H9 (cell line): Measurements from ENCODE around the gene TTYH2. TPM values are rescaled to one million over a fixed set of nuclear protein-coding genes. Genes with fewer than 3 reads are reported as not detected.

Source experiments
- DNase-seq: peaks from one replicate; pipeline ENCODE4 v3.0.0-alpha.2; 2017
- H2AFZ ChIP-seq: one replicate; pipeline ENCODE4 v1.6.1; 2013; ENCODE audit warnings: mild to moderate bottlenecking, low read length, control low read depth, moderate library complexity
- H2AK5ac ChIP-seq: 2 replicates; pipeline ENCODE4 v1.6.1; 2013; ENCODE audit warnings: low read length, control low read depth, mixed read lengths; ENCODE audit not compliant: insufficient read length
- H2BK120ac ChIP-seq: one replicate; pipeline ENCODE4 v1.6.1; 2013; ENCODE audit warnings: low read depth, mild to moderate bottlenecking, low read length, control low read depth, inconsistent platforms; ENCODE audit not compliant: poor library complexity, severe bottlenecking
- H2BK12ac ChIP-seq: 2 replicates; pipeline ENCODE4 v1.6.1; 2013; ENCODE audit warnings: low read length, control low read depth, mixed read lengths, low read depth; ENCODE audit not compliant: insufficient read length
- H2BK15ac ChIP-seq: 2 replicates; pipeline ENCODE4 v1.6.1; 2013; ENCODE audit warnings: low read depth, low read length, control low read depth
- H2BK20ac ChIP-seq: one replicate; pipeline ENCODE4 v1.6.1; 2013; ENCODE audit warnings: low read depth, mild to moderate bottlenecking, low read length, control low read depth, inconsistent platforms; ENCODE audit not compliant: poor library complexity, severe bottlenecking
- H2BK5ac ChIP-seq: 2 replicates; pipeline ENCODE4 v1.6.1; 2013; ENCODE audit warnings: low read length, control low read depth, mixed read lengths; ENCODE audit not compliant: insufficient read length
- H3K14ac ChIP-seq: 2 replicates; pipeline ENCODE4 v1.6.1; 2013; ENCODE audit warnings: low read length, control low read depth; ENCODE audit not compliant: insufficient read depth
- H3K18ac ChIP-seq: 2 replicates; pipeline ENCODE4 v1.6.1; 2013; ENCODE audit warnings: low read depth, mild to moderate bottlenecking, mixed read lengths, low read length, control low read depth; ENCODE audit not compliant: insufficient read length
- H3K23ac ChIP-seq: 2 replicates; pipeline ENCODE4 v1.6.1; 2013; ENCODE audit warnings: low read length, control low read depth, mixed read lengths, low read depth; ENCODE audit not compliant: insufficient read length
- H3K23me2 ChIP-seq: 2 replicates; pipeline ENCODE4 v1.6.1; 2013; ENCODE audit warnings: low read depth, mild to moderate bottlenecking, mixed read lengths, low read length, control low read depth; ENCODE audit not compliant: insufficient read length, poor library complexity, severe bottlenecking
- H3K27ac ChIP-seq: 2 replicates; pipeline ENCODE4 v1.5.1; 2013; ENCODE audit warnings: low read length, control low read depth, mixed read lengths, low read depth; ENCODE audit not compliant: insufficient read length
- H3K27me3 ChIP-seq: 2 replicates; pipeline ENCODE4 v1.6.1; 2013; ENCODE audit warnings: low read length, control low read depth, inconsistent platforms; ENCODE audit not compliant: insufficient read depth
- H3K4ac ChIP-seq: 2 replicates; pipeline ENCODE4 v1.6.1; 2013; ENCODE audit warnings: low read depth, mild to moderate bottlenecking, control low read depth, inconsistent platforms, low read length, moderate library complexity
- H3K4me1 ChIP-seq: 2 replicates; pipeline ENCODE4 v1.6.1; 2013; ENCODE audit warnings: low read length, control low read depth, inconsistent platforms; ENCODE audit not compliant: insufficient read depth
- H3K4me2 ChIP-seq: 2 replicates; pipeline ENCODE4 v1.6.1; 2013; ENCODE audit warnings: low read length, control low read depth, mixed read lengths; ENCODE audit not compliant: insufficient read length, insufficient read depth
- H3K56ac ChIP-seq: 2 replicates; pipeline ENCODE4 v1.6.1; 2013; ENCODE audit warnings: low read depth, mild to moderate bottlenecking, mixed read lengths, low read length, control low read depth; ENCODE audit not compliant: insufficient read length
- H3K79me1 ChIP-seq: 2 replicates; pipeline ENCODE4 v1.6.1; 2013; ENCODE audit warnings: low read depth, mild to moderate bottlenecking, moderate library complexity, low read length, control low read depth, inconsistent platforms; ENCODE audit not compliant: insufficient read depth, poor library complexity, severe bottlenecking
- H3K79me2 ChIP-seq: 2 replicates; pipeline ENCODE4 v1.6.1; 2013; ENCODE audit warnings: low read length, control low read depth, inconsistent platforms; ENCODE audit not compliant: insufficient read depth
- H3K9ac ChIP-seq: 2 replicates; pipeline ENCODE4 v1.6.1; 2013; ENCODE audit warnings: low read length, control low read depth, mixed read lengths; ENCODE audit not compliant: insufficient read length; ENCODE audit errors: extremely low read depth
- H3K9me3 ChIP-seq: one replicate; pipeline ENCODE4 v1.6.1; 2013; ENCODE audit warnings: low read depth, low read length, inconsistent platforms; ENCODE audit not compliant: control insufficient read depth
- H3T11ph ChIP-seq: one replicate; pipeline ENCODE4 v1.6.1; 2013; ENCODE audit warnings: mild to moderate bottlenecking, low read length, control low read depth, inconsistent platforms
- H4K20me1 ChIP-seq: one replicate; pipeline ENCODE4 v1.6.1; 2013; ENCODE audit not compliant: control insufficient read depth, insufficient read length, insufficient read depth
- H4K5ac ChIP-seq: 2 replicates; pipeline ENCODE4 v1.6.1; 2013; ENCODE audit warnings: low read depth, mild to moderate bottlenecking, mixed read lengths, low read length, control low read depth; ENCODE audit not compliant: insufficient read length
- H4K8ac ChIP-seq: replicated peaks from 2 replicates; pipeline ENCODE4 v1.6.1; 2013; ENCODE audit warnings: low read length, control low read depth, mixed read lengths, low read depth; ENCODE audit not compliant: insufficient read length
- H4K91ac ChIP-seq: 2 replicates; pipeline ENCODE4 v1.6.1; 2013; ENCODE audit warnings: low read depth, mild to moderate bottlenecking, moderate library complexity, mixed read lengths, low read length, control low read depth; ENCODE audit not compliant: insufficient read length
- H3K27ac Mint-ChIP-seq, 3 experiments: 2 replicates in 2 of 3; 3 replicates in 1 of 3; pipeline ENCODE4 v1.8.0; 2020 to 2021; ENCODE audit warnings: mixed read lengths in 3 of 3, mild to moderate bottlenecking in 1 of 3, moderate library complexity in 1 of 3
- H3K27me3 Mint-ChIP-seq: 2 replicates; pipeline ENCODE4 v1.8.0; 2021; ENCODE audit warnings: low read depth, mild to moderate bottlenecking, moderate library complexity, mixed read lengths
- H3K36me3 Mint-ChIP-seq, 3 experiments: 2 replicates in 2 of 3; 3 replicates in 1 of 3; pipeline ENCODE4 v1.8.0; 2020 to 2021; ENCODE audit warnings: low read depth in 3 of 3, mixed read lengths in 3 of 3; ENCODE audit not compliant: insufficient read depth in 1 of 3
- H3K4me1 Mint-ChIP-seq, 2 experiments: 2 replicates each; pipeline ENCODE4 v1.8.0; 2020; ENCODE audit warnings: mixed read lengths in 2 of 2
- H3K4me3 Mint-ChIP-seq, 2 experiments: 2 replicates in 1 of 2; 3 replicates in 1 of 2; pipeline ENCODE4 v1.8.0; 2020 to 2021; ENCODE audit warnings: mild to moderate bottlenecking in 2 of 2, mixed read lengths in 2 of 2, moderate library complexity in 1 of 2
- H3K9me3 Mint-ChIP-seq, 2 experiments: 2 replicates in 1 of 2; 3 replicates in 1 of 2; pipeline ENCODE4 v1.8.0; 2020; ENCODE audit warnings: mild to moderate bottlenecking in 2 of 2, mixed read lengths in 2 of 2, moderate library complexity in 1 of 2
- WGBS: extraction: QIAGEN DNeasy Blood & Tissue Kit; methylation state at CpG from one replicate; pipeline ENCODE4 v1.1.7; 2013; ENCODE audit warnings: missing lambda C conversion rate, low lambda C conversion rate, mixed read lengths; ENCODE audit not compliant: insufficient read length; ENCODE audit errors: extremely low coverage; 5-methylcytosine and 5-hydroxymethylcytosine counted together
- total RNA-seq: library from RNA; stranded (reverse); gene quantifications from 2 replicates; pipeline ENCODE4 v1.2.1, GENCODE V29; 2021
- TF ChIP-seq, protein P1 (sequence below): fragments of 200-600 bp; sonication (generic); conservative IDR thresholded peaks from 3 replicates; pipeline ENCODE4 v1.8.0; 2021; ENCODE audit warnings: antibody characterized with exemption, mild to moderate bottlenecking

Gene TTYH2
- total RNA-seq, 1 experiment from 2014 or later: 1.6 TPM

DNA sequence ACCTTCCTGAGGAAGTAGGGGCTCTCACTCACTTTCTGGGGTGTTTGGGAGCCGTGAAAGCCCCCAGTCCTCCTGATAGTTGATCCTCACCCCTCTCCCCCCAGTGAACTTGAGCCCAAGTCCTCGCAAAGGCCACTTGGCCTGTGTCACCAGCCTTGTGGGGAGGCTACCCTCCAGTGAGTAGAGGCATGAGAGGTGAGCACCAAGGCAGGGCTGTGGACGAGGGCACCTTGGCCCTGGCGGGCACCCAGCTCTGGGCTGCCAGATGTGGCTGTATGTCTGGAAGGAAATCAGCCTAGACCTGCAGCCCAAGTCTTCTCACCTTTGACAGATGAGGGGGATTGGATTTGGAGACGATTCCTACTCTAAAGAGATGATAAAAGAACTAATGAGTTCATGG, 3.1 kb downstream of the TTYH2 start:
- no peak overlapping the region for H2BK20ac ChIP-seq
- H3K18ac ChIP-seq: no peak overlapping the region
- no peak overlapping the region for H3K4me2 ChIP-seq
- H3K79me1 ChIP-seq: no peaks in the 10 kb centered on the region
- H2AFZ ChIP-seq: no peak overlapping the region
- H2BK5ac ChIP-seq: no peak overlapping the region
- H3K27ac ChIP-seq: no peak overlapping the region
- H3K23me2 ChIP-seq: peaks cover 19% of the 10 kb centered on the region
- peaks cover 3% of the 10 kb centered on the region; the same call in 1 of the 2 replicates for H3K27me3 ChIP-seq
- peaks cover 4% of the 10 kb centered on the region; the same call in 1 of the 2 replicates for H3K4me1 ChIP-seq
- no peak overlapping the region for H4K8ac ChIP-seq
- no peak overlapping the region for H3K56ac ChIP-seq
- H3K27ac Mint-ChIP-seq: no peak overlapping the region; a peak in 1 of 7 replicates
- H3K79me2 ChIP-seq: no peaks in the 10 kb centered on the region
- DNase-seq: no peak
- H3K9me3 Mint-ChIP-seq: no peaks in the 10 kb centered on the region
- H3K9ac ChIP-seq: no peak overlapping the region
- H3K23ac ChIP-seq: no peak overlapping the region
- no peak overlapping the region for H4K91ac ChIP-seq
- H3K4ac ChIP-seq: no peak overlapping the region
- H2BK120ac ChIP-seq: no peak overlapping the region
- no peak overlapping the region for H3T11ph ChIP-seq
- TF ChIP-seq, protein P1, sequence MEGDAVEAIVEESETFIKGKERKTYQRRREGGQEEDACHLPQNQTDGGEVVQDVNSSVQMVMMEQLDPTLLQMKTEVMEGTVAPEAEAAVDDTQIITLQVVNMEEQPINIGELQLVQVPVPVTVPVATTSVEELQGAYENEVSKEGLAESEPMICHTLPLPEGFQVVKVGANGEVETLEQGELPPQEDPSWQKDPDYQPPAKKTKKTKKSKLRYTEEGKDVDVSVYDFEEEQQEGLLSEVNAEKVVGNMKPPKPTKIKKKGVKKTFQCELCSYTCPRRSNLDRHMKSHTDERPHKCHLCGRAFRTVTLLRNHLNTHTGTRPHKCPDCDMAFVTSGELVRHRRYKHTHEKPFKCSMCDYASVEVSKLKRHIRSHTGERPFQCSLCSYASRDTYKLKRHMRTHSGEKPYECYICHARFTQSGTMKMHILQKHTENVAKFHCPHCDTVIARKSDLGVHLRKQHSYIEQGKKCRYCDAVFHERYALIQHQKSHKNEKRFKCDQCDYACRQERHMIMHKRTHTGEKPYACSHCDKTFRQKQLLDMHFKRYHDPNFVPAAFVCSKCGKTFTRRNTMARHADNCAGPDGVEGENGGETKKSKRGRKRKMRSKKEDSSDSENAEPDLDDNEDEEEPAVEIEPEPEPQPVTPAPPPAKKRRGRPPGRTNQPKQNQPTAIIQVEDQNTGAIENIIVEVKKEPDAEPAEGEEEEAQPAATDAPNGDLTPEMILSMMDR: no peak
- peaks cover 21 to 30% of the 10 kb centered on the region in 2 experiments for H3K4me1 Mint-ChIP-seq
- no peak overlapping the region for H2BK15ac ChIP-seq
- H3K9me3 ChIP-seq: no peaks in the 10 kb centered on the region
- H2BK12ac ChIP-seq: no peak overlapping the region
- no peaks in the 10 kb centered on the region; a peak in 1 of 7 replicates for H3K36me3 Mint-ChIP-seq
- H4K20me1 ChIP-seq: no peaks in the 10 kb centered on the region
- WGBS: no CpG with 5 or more reads among the region's 5 CpGs
- H3K4me3 Mint-ChIP-seq: no peak overlapping the region
- no peak overlapping the region for H2AK5ac ChIP-seq
- H3K27me3 Mint-ChIP-seq: peaks cover 54% of the 10 kb centered on the region
- H3K14ac ChIP-seq: no peak overlapping the region
- no peak overlapping the region for H4K5ac ChIP-seq
